Gastroesophageal sphincter (tissue), 4 donors: Measurements from ENCODE around the gene ZNF521. TPM values are rescaled to one million over a fixed set of nuclear protein-coding genes. Genes with fewer than 3 reads are reported as not detected.

Source experiments
- ATAC-seq: fragments of 150-250 bp; one replicate; pipeline ENCODE4 v1.9.1; 2016; ENCODE audit warnings: mild to moderate bottlenecking, moderate library complexity
- H3K27ac ChIP-seq, 4 donors: fragments of 200-600 bp; sonication (generic) in 3 of 4; 1 replicate in 3 of 4; 2 replicates in 1 of 4; pipeline ENCODE4 v1.5.1; 2016 to 2019
- H3K27me3 ChIP-seq: fragments of 200-600 bp; sonication (generic); one replicate; pipeline ENCODE4 v1.5.1; 2019
- H3K36me3 ChIP-seq, 2 donors: fragments of 200-600 bp; sonication (generic); one replicate each; pipeline ENCODE4 v1.5.1; 2019; ENCODE audit warnings: control low read depth in 1 of 2
- H3K4me1 ChIP-seq, 3 donors: fragments of 200-600 bp; sonication (generic); 1 replicate in 2 of 3; 2 replicates in 1 of 3; pipeline ENCODE4 v1.5.1; 2016 to 2019; ENCODE audit warnings: control low read depth in 2 of 3
- H3K4me3 ChIP-seq, 2 donors: fragments of 200-600 bp; sonication (generic); one replicate each; pipeline ENCODE4 v1.5.1; 2019; ENCODE audit warnings: mild to moderate bottlenecking in 1 of 2, moderate library complexity in 1 of 2
- H3K9me3 ChIP-seq, 3 donors: fragments of 200-600 bp; sonication (generic); one replicate each; pipeline ENCODE4 v1.5.1; 2017 to 2019; ENCODE audit warnings: control low read depth in 2 of 3
- CTCF ChIP-seq, 4 experiments: fragments of 200-600 bp in 2 of 4; fragments of 450-650 bp in 2 of 4; sonication (generic) in 1 of 4; IDR thresholded peaks; one replicate each; pipeline ENCODE4 v1.5.1; 2017 to 2019; ENCODE audit warnings: antibody characterized with exemption in 4 of 4, mild to moderate bottlenecking in 2 of 4, moderate library complexity in 2 of 4
- EP300 ChIP-seq: sonication (generic); formaldehyde crosslinking; IDR thresholded peaks from one replicate; pipeline ENCODE4 v1.6.1; 2017; ENCODE audit warnings: antibody characterized with exemption, mild to moderate bottlenecking
- POLR2A ChIP-seq, 2 donors: fragments of 450-650 bp; IDR thresholded peaks; one replicate each; pipeline ENCODE4 v1.6.1; 2017; ENCODE audit warnings: antibody characterized with exemption in 2 of 2, mild to moderate bottlenecking in 2 of 2, moderate library complexity in 1 of 2
- POLR2AphosphoS5 ChIP-seq: sonication (generic); formaldehyde crosslinking; IDR thresholded peaks from one replicate; pipeline ENCODE4 v1.6.1; 2017; ENCODE audit warnings: antibody characterized with exemption
- WGBS, 2 donors: methylation state at CpG; one replicate each; pipeline ENCODE4 v1.1.5; 2018; ENCODE audit warnings: low coverage in 1 of 2; 5-methylcytosine and 5-hydroxymethylcytosine counted together
- total RNA-seq, 4 donors: library from RNA; depleted of rRNA; stranded (reverse); fragments of >200 nt; gene quantifications; one replicate each; pipeline ENCODE4 v1.1.0, GENCODE V29; 2016

ZNF521 gene
- total RNA-seq, 4 donors from 2014 or later: 9.9 to 29.3 (median 13.4) TPM

GRCh38 chr18:25231327-25231691 lies 120.7 kb downstream of the ZNF521 start:
- peaks cover 0 to 35% (median 15%) of the 10 kb centered on the region in 3 donors for H3K4me1 ChIP-seq
- 38 to 100% methylated on average over 1 to 5 of the region's 5 CpGs for WGBS, 2 donors
- H3K27me3 ChIP-seq: no peaks in the 10 kb centered on the region
- no peaks in the 10 kb centered on the region for H3K9me3 ChIP-seq
- peak; percentile 39 for ATAC-seq
- H3K27ac ChIP-seq: peak overlapping the region in 3 of 4 donors; percentile 61 to 69 (median 65)
- TF ChIP-seq POLR2A (IDR thresholded peaks at IDR 0.05) (no peak), CTCF (IDR thresholded peaks at IDR 0.05) (no peak), POLR2AphosphoS5 (no peak), EP300 (no peak)
- H3K4me3 ChIP-seq: no peak overlapping the region
- peaks cover 0 to 8% of the 10 kb centered on the region in 2 donors for H3K36me3 ChIP-seq

DNA sequence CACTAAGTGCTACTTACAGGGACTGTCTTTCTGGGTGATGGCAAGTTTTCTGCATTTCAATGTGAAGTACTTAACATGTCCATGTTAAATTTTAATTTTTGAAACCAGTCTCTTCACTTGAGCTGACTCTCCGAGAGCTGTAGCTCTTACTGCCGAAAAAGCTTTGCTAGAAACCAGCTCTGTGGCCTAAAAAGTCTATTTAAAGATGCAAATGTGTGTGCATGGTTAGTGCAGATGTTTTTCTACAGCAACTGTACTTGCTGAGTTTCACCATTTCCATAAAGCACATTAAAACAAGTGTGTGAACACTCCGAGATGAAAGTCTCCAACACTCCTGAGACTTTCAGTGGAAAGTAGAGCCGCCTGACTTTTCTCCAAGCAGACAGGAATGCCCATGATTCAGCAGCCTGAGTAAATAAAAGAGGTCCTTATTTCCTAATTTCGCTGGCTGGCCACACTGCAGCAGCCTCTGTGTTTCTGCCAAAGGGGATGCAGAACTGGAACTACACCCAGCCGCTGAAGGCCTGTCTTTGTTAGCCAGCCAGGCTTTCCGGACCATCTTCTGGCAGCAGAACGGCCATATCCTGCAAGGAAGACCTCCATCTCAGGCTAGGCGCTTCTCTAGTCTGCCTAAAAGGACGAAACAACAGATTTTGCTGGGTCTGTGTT lies 121.2 kb downstream of the ZNF521 start:
- Histone ChIP-seq H3K9me3 (no peaks in the 10 kb centered on the region), H3K4me3 (no peak overlapping the region), H3K36me3 (peaks cover 0 to 8% of the 10 kb centered on the region in 2 donors), H3K27me3 (no peaks in the 10 kb centered on the region), H3K27ac (peak overlapping the region; percentile 30 to 69 (median 63)), H3K4me1 (peaks cover 0 to 35% (median 15%) of the 10 kb centered on the region in 3 donors)
- TF ChIP-seq CTCF (IDR thresholded peaks at IDR 0.05): no peak
- no peak for TF ChIP-seq EP300
- TF ChIP-seq POLR2AphosphoS5: peak; percentile 82
- no peak for TF ChIP-seq POLR2A (IDR thresholded peaks at IDR 0.05)
- ATAC-seq: peak; percentile 93
- WGBS, 2 donors: 13 to 23% methylated on average over 4 to 10 of the region's 10 CpGs

DNA sequence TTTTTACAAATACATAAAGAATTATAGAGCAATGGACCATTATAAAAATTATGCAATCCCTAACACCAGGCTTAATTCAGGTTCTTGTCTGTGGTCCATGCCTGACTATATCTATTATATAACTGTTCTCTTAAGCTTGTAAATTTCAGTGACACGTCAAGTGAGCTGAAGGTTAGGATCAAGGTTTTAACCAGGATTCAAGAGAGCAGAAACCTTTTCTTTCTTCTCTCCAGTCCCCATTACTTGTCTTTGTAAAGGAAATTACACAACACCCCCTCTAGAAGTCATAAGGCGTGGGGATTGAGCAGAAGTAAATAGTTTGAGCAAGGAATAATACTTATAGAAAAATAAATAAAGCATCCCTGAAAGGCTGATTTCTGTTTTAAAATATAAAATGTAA lies 122.0 kb downstream of the ZNF521 start:
- H3K27me3 ChIP-seq: no peaks in the 10 kb centered on the region
- TF ChIP-seq CTCF (IDR thresholded peaks at IDR 0.05) (no peak), EP300 (no peak), POLR2AphosphoS5 (no peak), POLR2A (IDR thresholded peaks at IDR 0.05) (no peak)
- H3K9me3 ChIP-seq: no peaks in the 10 kb centered on the region
- H3K36me3 ChIP-seq: peaks cover 0 to 8% of the 10 kb centered on the region in 2 donors
- H3K4me1 ChIP-seq: peaks cover 0 to 35% (median 15%) of the 10 kb centered on the region in 3 donors
- WGBS, 2 donors: 48 to 75% methylated on average over 1 to 2 of the region's 2 CpGs
- peak overlapping the region in 3 of 4 donors; percentile 61 to 69 (median 65) for H3K27ac ChIP-seq
- no peak for ATAC-seq
- H3K4me3 ChIP-seq: no peak overlapping the region

DNA sequence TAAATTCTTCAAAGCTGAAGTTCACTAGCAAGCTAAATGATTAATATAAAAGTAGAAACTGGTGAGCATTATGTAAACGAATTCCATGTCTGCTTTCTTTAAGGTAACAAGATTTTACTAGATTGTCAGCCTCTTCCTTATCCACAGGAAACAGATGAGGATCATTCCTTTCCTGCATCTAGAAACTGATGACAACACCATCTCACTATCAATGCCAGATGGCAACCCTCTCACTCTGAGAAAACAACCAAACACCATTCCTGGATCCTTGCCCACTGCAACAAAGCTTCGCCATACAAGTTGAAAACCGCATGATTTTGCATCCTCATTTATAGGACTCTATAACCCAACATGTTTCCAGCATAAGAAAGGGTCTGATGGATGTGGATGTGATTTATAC lies 122.9 kb downstream of the ZNF521 start:
- peak overlapping the region in 1 of 4 donors; percentile 0 for H3K27ac ChIP-seq
- ATAC-seq: no peak
- 55 to 61% methylated on average over 1 to 3 of the region's 3 CpGs for WGBS, 2 donors

More for the DNA sequence above, 122.9 kb downstream of the ZNF521 start:
- TF ChIP-seq POLR2AphosphoS5: peak; percentile 67
- TF ChIP-seq CTCF (IDR thresholded peaks at IDR 0.05): no peak
- peaks cover 0 to 8% of the 10 kb centered on the region in 2 donors for H3K36me3 ChIP-seq
- H3K4me1 ChIP-seq: peaks cover 0 to 35% (median 15%) of the 10 kb centered on the region in 3 donors
- no peak overlapping the region for H3K4me3 ChIP-seq
- no peaks in the 10 kb centered on the region for H3K27me3 ChIP-seq
- no peaks in the 10 kb centered on the region for H3K9me3 ChIP-seq
